ENCODE measurements around the gene KIF16B.

DNA sequence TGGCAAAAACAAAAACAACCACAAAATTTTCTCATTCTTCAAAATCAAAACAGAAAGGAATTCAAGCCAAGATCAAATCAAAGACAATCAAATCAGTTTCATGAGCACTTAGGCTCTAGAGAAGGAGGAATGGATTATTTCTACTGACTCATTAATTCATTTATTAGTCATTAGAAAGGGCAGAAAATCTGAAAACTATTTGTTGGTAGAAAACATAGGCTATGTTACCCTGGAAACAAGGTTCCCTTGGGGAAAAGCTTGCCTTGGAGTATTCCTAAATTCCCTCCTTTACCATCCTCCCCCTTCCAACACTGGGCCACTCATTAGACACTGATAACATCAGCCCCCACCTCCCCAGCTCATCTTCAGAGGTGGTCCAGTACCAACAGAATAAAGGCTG lies 17.5 kb downstream of the KIF16B start:
- TF ChIP-seq, protein P1, sequence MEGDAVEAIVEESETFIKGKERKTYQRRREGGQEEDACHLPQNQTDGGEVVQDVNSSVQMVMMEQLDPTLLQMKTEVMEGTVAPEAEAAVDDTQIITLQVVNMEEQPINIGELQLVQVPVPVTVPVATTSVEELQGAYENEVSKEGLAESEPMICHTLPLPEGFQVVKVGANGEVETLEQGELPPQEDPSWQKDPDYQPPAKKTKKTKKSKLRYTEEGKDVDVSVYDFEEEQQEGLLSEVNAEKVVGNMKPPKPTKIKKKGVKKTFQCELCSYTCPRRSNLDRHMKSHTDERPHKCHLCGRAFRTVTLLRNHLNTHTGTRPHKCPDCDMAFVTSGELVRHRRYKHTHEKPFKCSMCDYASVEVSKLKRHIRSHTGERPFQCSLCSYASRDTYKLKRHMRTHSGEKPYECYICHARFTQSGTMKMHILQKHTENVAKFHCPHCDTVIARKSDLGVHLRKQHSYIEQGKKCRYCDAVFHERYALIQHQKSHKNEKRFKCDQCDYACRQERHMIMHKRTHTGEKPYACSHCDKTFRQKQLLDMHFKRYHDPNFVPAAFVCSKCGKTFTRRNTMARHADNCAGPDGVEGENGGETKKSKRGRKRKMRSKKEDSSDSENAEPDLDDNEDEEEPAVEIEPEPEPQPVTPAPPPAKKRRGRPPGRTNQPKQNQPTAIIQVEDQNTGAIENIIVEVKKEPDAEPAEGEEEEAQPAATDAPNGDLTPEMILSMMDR (conservative IDR thresholded peaks at IDR 0.05; ENCODE audit: low read depth, low read length), result no peak
- no peak for TF ChIP-seq EZH2 (IDR thresholded peaks at IDR 0.05; ENCODE audit: borderline replicate concordance, low read depth, low read length, poor library complexity, severe bottlenecking)
